OCI-LY3 (cell line): ENCODE measurements around the gene TPCN1.

ENCODE experiments used
- EZH2phosphoT487 ChIP-seq: fragments of 200-600 bp; shearing (Covaris generic); IDR thresholded peaks from 2 replicates; pipeline ENCODE4 v1.6.1; 2018; ENCODE audit warnings: antibody characterized with exemption, mixed run types, low read depth
- TF ChIP-seq, protein P1 (sequence below): fragments of 200-600, 300-600 bp; sonication (generic); IDR thresholded peaks from 2 replicates; pipeline ENCODE4 v1.5.1; 2014; ENCODE audit warnings: antibody characterized with exemption, low read length, low read depth

DNA sequence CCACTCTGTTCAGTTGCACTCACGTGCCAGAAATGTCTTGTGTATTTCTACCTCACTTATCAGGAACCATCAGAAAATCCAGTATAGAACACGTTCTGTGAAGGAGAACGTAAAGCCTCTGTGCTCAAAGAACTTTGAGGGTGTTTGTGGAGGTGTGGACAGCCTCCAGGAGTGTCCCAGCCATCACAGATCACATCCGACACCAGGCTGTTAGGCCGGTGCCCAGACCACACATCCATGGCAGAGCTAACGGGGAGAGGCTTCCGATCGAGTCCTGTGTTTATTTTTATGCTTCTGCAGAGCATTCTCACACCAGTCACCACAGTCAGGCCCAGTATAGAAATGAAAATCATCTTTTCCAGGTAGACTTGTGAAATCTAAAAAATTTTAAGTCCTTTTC is 53.6 kb downstream of the TPCN1 start:
- TF ChIP-seq, protein P1, sequence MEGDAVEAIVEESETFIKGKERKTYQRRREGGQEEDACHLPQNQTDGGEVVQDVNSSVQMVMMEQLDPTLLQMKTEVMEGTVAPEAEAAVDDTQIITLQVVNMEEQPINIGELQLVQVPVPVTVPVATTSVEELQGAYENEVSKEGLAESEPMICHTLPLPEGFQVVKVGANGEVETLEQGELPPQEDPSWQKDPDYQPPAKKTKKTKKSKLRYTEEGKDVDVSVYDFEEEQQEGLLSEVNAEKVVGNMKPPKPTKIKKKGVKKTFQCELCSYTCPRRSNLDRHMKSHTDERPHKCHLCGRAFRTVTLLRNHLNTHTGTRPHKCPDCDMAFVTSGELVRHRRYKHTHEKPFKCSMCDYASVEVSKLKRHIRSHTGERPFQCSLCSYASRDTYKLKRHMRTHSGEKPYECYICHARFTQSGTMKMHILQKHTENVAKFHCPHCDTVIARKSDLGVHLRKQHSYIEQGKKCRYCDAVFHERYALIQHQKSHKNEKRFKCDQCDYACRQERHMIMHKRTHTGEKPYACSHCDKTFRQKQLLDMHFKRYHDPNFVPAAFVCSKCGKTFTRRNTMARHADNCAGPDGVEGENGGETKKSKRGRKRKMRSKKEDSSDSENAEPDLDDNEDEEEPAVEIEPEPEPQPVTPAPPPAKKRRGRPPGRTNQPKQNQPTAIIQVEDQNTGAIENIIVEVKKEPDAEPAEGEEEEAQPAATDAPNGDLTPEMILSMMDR = no peak
- TF ChIP-seq EZH2phosphoT487 = no peak
